Caco-2 (cell line): Measurements from ENCODE around the gene CALML5. TPM values are rescaled to one million over a fixed set of nuclear protein-coding genes. Genes with fewer than 3 reads are reported as not detected.

Experiments
- BruUV-seq: library from RNA; stranded (reverse); fragments of 400-500 nt; replicated peaks from 2 replicates; lab custom pipeline; 2021; lab: Mats Ljungman, UMichigan
- CTCF ChIA-PET: fragments of 300-600 bp; sonication (Branson Sonifier 250); formaldehyde crosslinking; loops from one replicate; lab custom pipeline; 2022; ENCODE audit warnings: antibody characterized with exemption; lab: Charles Lee
- POLR2A ChIA-PET: fragments of 300-600 bp; sonication (Branson Sonifier 250); formaldehyde crosslinking; loops from one replicate; lab custom pipeline; 2022; ENCODE audit warnings: antibody characterized with exemption; lab: Charles Lee
- DNase-seq, 2 experiments: peaks; one replicate each; pipeline versions ENCODE4 v3.0.0 to v3.0.0-alpha.2; 2020 to 2022
- H3K27me3 ChIP-seq: replicated peaks from 2 replicates; pipeline ENCODE4 v1.6.0; 2011; ENCODE audit warnings: low read length; ENCODE audit not compliant: control insufficient read depth, insufficient read depth
- H3K36me3 ChIP-seq: 2 replicates; pipeline ENCODE4 v1.5.1; 2011; ENCODE audit warnings: low read length; ENCODE audit not compliant: control insufficient read depth, insufficient read depth
- H3K4me1 ChIP-seq: fragments of 250-450 bp; sonication (Bioruptor Pico); 2 replicates; pipeline ENCODE4 v1.5.1; 2020; ENCODE audit warnings: mild to moderate bottlenecking
- H3K4me3 ChIP-seq: 2 replicates; pipeline ENCODE4 v1.5.1; 2011; ENCODE audit warnings: low read depth, mild to moderate bottlenecking, control low read depth, low read length
- H3K9me3 ChIP-seq: fragments of 250-450 bp; sonication (Bioruptor Pico); 2 replicates; pipeline ENCODE4 v1.5.1; 2020; ENCODE audit warnings: mild to moderate bottlenecking, moderate library complexity
- H3K27ac Mint-ChIP-seq: one replicate; pipeline ENCODE4 v1.8.0; 2022; ENCODE audit warnings: mixed read lengths; ENCODE audit not compliant: unreplicated experiment
- H3K27me3 Mint-ChIP-seq: one replicate; pipeline ENCODE4 v1.8.0; 2022; ENCODE audit warnings: mixed read lengths; ENCODE audit not compliant: insufficient read depth, unreplicated experiment
- H3K36me3 Mint-ChIP-seq: one replicate; pipeline ENCODE4 v1.8.0; 2022; ENCODE audit warnings: mild to moderate bottlenecking, mixed read lengths; ENCODE audit not compliant: insufficient read depth, unreplicated experiment
- H3K4me1 Mint-ChIP-seq: one replicate; pipeline ENCODE4 v1.8.0; 2022; ENCODE audit warnings: low read depth, mixed read lengths; ENCODE audit not compliant: unreplicated experiment
- H3K4me3 Mint-ChIP-seq: one replicate; pipeline ENCODE4 v1.8.0; 2022; ENCODE audit warnings: mild to moderate bottlenecking, moderate library complexity, mixed read lengths; ENCODE audit not compliant: unreplicated experiment
- H3K9me3 Mint-ChIP-seq: one replicate; pipeline ENCODE4 v1.8.0; 2022; ENCODE audit warnings: mixed read lengths; ENCODE audit not compliant: unreplicated experiment
- CTCF ChIP-seq, 2 experiments: fragments of 200-600 bp in 1 of 2; IDR thresholded peaks; 1 replicate in 1 of 2; 2 replicates in 1 of 2; pipeline versions ENCODE4 v1.5.1 to v1.8.0; 2011 to 2022; ENCODE audit warnings: antibody characterized with exemption in 1 of 2, control low read depth in 1 of 2, inconsistent platforms in 1 of 2, low read depth in 1 of 2, low read length in 1 of 2, mild to moderate bottlenecking in 1 of 2, moderate library complexity in 1 of 2; ENCODE audit not compliant: insufficient read depth in 1 of 2, severe bottlenecking in 1 of 2, unreplicated experiment in 1 of 2
- intact Hi-C: fragments of 100-400 bp; cut with micrococcal nuclease; formaldehyde crosslinking; loops from one replicate; pipeline ENCODE4 v1.10.0; 2022; ENCODE audit not compliant: unreplicated experiment
- total RNA-seq: library from RNA; stranded (reverse); gene quantifications from 2 replicates; pipeline ENCODE4 v1.2.3, GENCODE V29; 2022

The CALML5 gene
- total RNA-seq, 1 experiment from 2014 or later = not detected

GRCh38 chr10:5542100-5542499, 42.7 kb upstream of the CALML5 start:
- Histone ChIP-seq H3K36me3 (no peaks in the 10 kb centered on the region), H3K4me1 (peaks cover 49% of the 10 kb centered on the region), H3K27me3 (no peaks in the 10 kb centered on the region), H3K9me3 (peaks cover 14% of the 10 kb centered on the region), H3K4me3 (no peak overlapping the region)
- Mint-ChIP-seq H3K27ac (no peak overlapping the region), H3K36me3 (no peaks in the 10 kb centered on the region), H3K9me3 (peaks cover 25% of the 10 kb centered on the region), H3K4me1 (peaks cover 21% of the 10 kb centered on the region), H3K4me3 (no peak overlapping the region), H3K27me3 (no peaks in the 10 kb centered on the region)
- CTCF ChIA-PET = no interaction called here
- no peak for DNase-seq
- POLR2A ChIA-PET = no interaction called here
- intact Hi-C loops = no loop called here
- no peak for TF ChIP-seq CTCF (IDR thresholded peaks at IDR 0.05; ENCODE audit: insufficient read depth in 1 of 2, low read depth in 1 of 2, low read length in 1 of 2, severe bottlenecking in 1 of 2, unreplicated experiment in 1 of 2)
- BruUV-seq = no TSS peak

- ChIA-PET POLR2A (no interaction called here), CTCF (no interaction called here)
- H3K4me1 Mint-ChIP-seq = peaks cover 21% of the 10 kb centered on the region
- TF ChIP-seq CTCF (IDR thresholded peaks at IDR 0.05; ENCODE audit: insufficient read depth in 1 of 2, low read depth in 1 of 2, low read length in 1 of 2, severe bottlenecking in 1 of 2, unreplicated experiment in 1 of 2) = no peak
- H3K36me3 ChIP-seq = no peaks in the 10 kb centered on the region
- DNase-seq = peak in 1 of 2 experiments; percentile 31
- H3K9me3 ChIP-seq = peaks cover 14% of the 10 kb centered on the region
- H3K4me1 ChIP-seq = peaks cover 37% of the 10 kb centered on the region
- H3K27me3 Mint-ChIP-seq = no peaks in the 10 kb centered on the region
- no peaks in the 10 kb centered on the region for H3K36me3 Mint-ChIP-seq
- no peaks in the 10 kb centered on the region for H3K27me3 ChIP-seq
- no peak overlapping the region for H3K4me3 ChIP-seq
- no peak overlapping the region for H3K27ac Mint-ChIP-seq
- H3K4me3 Mint-ChIP-seq = no peak overlapping the region
- intact Hi-C loops = no loop called here
- peaks cover 26% of the 10 kb centered on the region for H3K9me3 Mint-ChIP-seq
- BruUV-seq = no TSS peak
Measured at GRCh38 chr10:5540891-5541290, 41.5 kb upstream of the CALML5 start.

- Mint-ChIP-seq H3K4me3 (no peak overlapping the region), H3K9me3 (peaks cover 26% of the 10 kb centered on the region), H3K4me1 (peaks cover 21% of the 10 kb centered on the region), H3K27me3 (no peaks in the 10 kb centered on the region), H3K27ac (no peak overlapping the region), H3K36me3 (no peaks in the 10 kb centered on the region)
- H3K27me3 ChIP-seq = no peaks in the 10 kb centered on the region
- no peaks in the 10 kb centered on the region for H3K36me3 ChIP-seq
- ChIA-PET CTCF (no interaction called here), POLR2A (no interaction called here)
- BruUV-seq = no TSS peak
- peaks cover 32% of the 10 kb centered on the region for H3K4me1 ChIP-seq
- peak in 1 of 2 experiments; percentile 12 for DNase-seq
- intact Hi-C loops = no loop called here
- H3K4me3 ChIP-seq = no peak overlapping the region
- peaks cover 14% of the 10 kb centered on the region for H3K9me3 ChIP-seq
- no peak for TF ChIP-seq CTCF (IDR thresholded peaks at IDR 0.05; ENCODE audit: insufficient read depth in 1 of 2, low read depth in 1 of 2, low read length in 1 of 2, severe bottlenecking in 1 of 2, unreplicated experiment in 1 of 2)
Measured at GRCh38 chr10:5540080-5540479, 40.7 kb upstream of the CALML5 start.
